Liver (tissue), 9 donors: ENCODE measurements around the gene SREBF1. TPM values are rescaled to one million over a fixed set of nuclear protein-coding genes. Genes with fewer than 3 reads are reported as not detected.

Experiments used
- DNase-seq: peaks from one replicate; pipeline ENCODE4 v3.0.0-alpha.2; 2017; ENCODE audit warnings: low spot score
- H3K27ac ChIP-seq, 2 donors: one replicate each; pipeline ENCODE4 v1.7.0; 2013; ENCODE audit warnings: inconsistent platforms in 2 of 2, low read length in 2 of 2, control low read depth in 1 of 2, low read depth in 1 of 2, mild to moderate bottlenecking in 1 of 2
- H3K27me3 ChIP-seq, 4 donors: one replicate each; pipeline versions ENCODE4 v1.6.1 to v1.7.0; 2013; ENCODE audit warnings: low read length in 3 of 4, inconsistent platforms in 1 of 4, mild to moderate bottlenecking in 1 of 4, moderate library complexity in 1 of 4; ENCODE audit not compliant: control insufficient read depth in 4 of 4, insufficient read depth in 4 of 4
- H3K36me3 ChIP-seq, 4 donors: one replicate each; pipeline versions ENCODE4 v1.6.1 to v1.7.0; 2013; ENCODE audit warnings: low read length in 3 of 4, mild to moderate bottlenecking in 3 of 4, low read depth in 1 of 4, moderate library complexity in 1 of 4; ENCODE audit not compliant: control insufficient read depth in 4 of 4, insufficient read depth in 3 of 4
- H3K4me1 ChIP-seq, 4 donors: one replicate each; pipeline versions ENCODE4 v1.6.1 to v1.7.0; 2013; ENCODE audit warnings: low read length in 3 of 4, mild to moderate bottlenecking in 3 of 4, moderate library complexity in 1 of 4; ENCODE audit not compliant: control insufficient read depth in 4 of 4, insufficient read depth in 4 of 4
- H3K4me3 ChIP-seq, 3 donors: one replicate each; pipeline versions ENCODE4 v1.6.1 to v1.7.0; 2013; ENCODE audit warnings: low read length in 3 of 3, control low read depth in 1 of 3, low read depth in 1 of 3, mild to moderate bottlenecking in 1 of 3
- H3K9ac ChIP-seq, 2 donors: one replicate each; pipeline ENCODE4 v1.7.0; 2013; ENCODE audit warnings: low read length in 2 of 2, mild to moderate bottlenecking in 2 of 2, moderate library complexity in 2 of 2, control low read depth in 1 of 2, low read depth in 1 of 2
- H3K9me3 ChIP-seq, 4 donors: one replicate each; pipeline versions ENCODE4 v1.6.1 to v1.7.0; 2013; ENCODE audit warnings: low read length in 3 of 4; ENCODE audit not compliant: control insufficient read depth in 4 of 4
- ATF3 ChIP-seq: IDR thresholded peaks from 2 replicates; pipeline ENCODE4 v1.6.1; 2016; ENCODE audit warnings: antibody characterized with exemption
- CTCF ChIP-seq: fragments of 150-350 bp; IDR thresholded peaks from 2 replicates; pipeline ENCODE4 v1.5.1; 2017; ENCODE audit warnings: improper control_type of control experiment, low read depth, low read length; ENCODE audit not compliant: missing input control
- EGR1 ChIP-seq, 2 donors: IDR thresholded peaks; 2 replicates each; pipeline ENCODE4 v1.6.1; 2016 to 2018; ENCODE audit warnings: antibody characterized with exemption in 2 of 2, low read depth in 2 of 2
- FOXA1 ChIP-seq: IDR thresholded peaks from 2 replicates; pipeline ENCODE4 v1.6.1; 2016; ENCODE audit warnings: antibody characterized with exemption
- FOXA2 ChIP-seq: IDR thresholded peaks from 2 replicates; pipeline ENCODE4 v1.6.1; 2016; ENCODE audit warnings: antibody characterized with exemption
- HNF4A ChIP-seq, 2 donors: conservative IDR thresholded peaks; 2 replicates each; pipeline ENCODE4 v1.6.1; 2016; ENCODE audit warnings: antibody characterized with exemption in 2 of 2, mild to moderate bottlenecking in 2 of 2
- HNF4G ChIP-seq: IDR thresholded peaks from 2 replicates; pipeline ENCODE4 v1.6.1; 2016; ENCODE audit warnings: antibody characterized with exemption
- JUND ChIP-seq, 2 donors: IDR thresholded peaks; 2 replicates each; pipeline ENCODE4 v1.6.1; 2016; ENCODE audit warnings: antibody characterized with exemption in 2 of 2
- NR2F2 ChIP-seq: IDR thresholded peaks from 2 replicates; pipeline ENCODE4 v1.6.1; 2016; ENCODE audit warnings: antibody characterized with exemption
- RAD21 ChIP-seq, 2 donors: IDR thresholded peaks; 2 replicates each; pipeline ENCODE4 v1.6.1; 2016; ENCODE audit warnings: antibody characterized with exemption in 2 of 2, mild to moderate bottlenecking in 2 of 2
- REST ChIP-seq: IDR thresholded peaks from 2 replicates; pipeline ENCODE4 v1.6.1; 2016; ENCODE audit warnings: antibody characterized with exemption, mild to moderate bottlenecking
- RXRA ChIP-seq, 2 donors: IDR thresholded peaks; 2 replicates each; pipeline ENCODE4 v1.6.1; 2017 to 2018; ENCODE audit warnings: antibody characterized with exemption in 2 of 2, mild to moderate bottlenecking in 1 of 2
- SP1 ChIP-seq: IDR thresholded peaks from 2 replicates; pipeline ENCODE4 v1.6.1; 2018; ENCODE audit warnings: antibody characterized with exemption, mild to moderate bottlenecking
- TAF1 ChIP-seq: conservative IDR thresholded peaks from 2 replicates; pipeline ENCODE4 v1.6.1; 2016; ENCODE audit warnings: antibody characterized with exemption, mild to moderate bottlenecking
- YY1 ChIP-seq: IDR thresholded peaks from 2 replicates; pipeline ENCODE4 v1.6.1; 2016; ENCODE audit warnings: antibody characterized with exemption, mild to moderate bottlenecking
- ZBTB33 ChIP-seq: IDR thresholded peaks from 2 replicates; pipeline ENCODE4 v1.6.1; 2016; ENCODE audit warnings: antibody characterized with exemption
- WGBS: extraction: QIAGEN DNeasy Blood & Tissue Kit; methylation state at CpG from one replicate; pipeline ENCODE4 v1.1.7; 2013; 5-methylcytosine and 5-hydroxymethylcytosine counted together
- polyA plus RNA-seq, 2 donors: library from polyadenylated mRNA; stranded (reverse) in 1 of 2; unstranded in 1 of 2; fragments of 200-250 nt in 1 of 2; fragments of >200 nt in 1 of 2; fragmentation: Nextera tagmentation in 1 of 2; extraction: Ambion mirVana in 1 of 2; gene quantifications; one replicate each; pipeline versions ENCODE4 v1.2.1 to v1.2.3, GENCODE V29; 2013 to 2015
- total RNA-seq, 2 donors: library from RNA; depleted of rRNA; stranded (reverse); fragments of >200 nt; gene quantifications; one replicate each; pipeline ENCODE4 v1.2.3, GENCODE V29; 2014
- donor health status: healthy.
- donor health status: healthy.
- donor health status: healthy.
- donor health status: healthy.
- donor health status: healthy.

Gene SREBF1
- total and polyA plus RNA-seq, 4 donors: 66.8 to 133 (median 101) TPM

GRCh38 chr17:17844079-17844478, 7.3 kb upstream of the SREBF1 start:
- H3K9ac ChIP-seq: no peak overlapping the region

More at GRCh38 chr17:17844079-17844478, 7.3 kb upstream of the SREBF1 start:
- no peak for DNase-seq
- no peak overlapping the region for H3K27ac ChIP-seq
- peaks cover 12 to 28% (median 22%) of the 10 kb centered on the region in 4 donors for H3K4me1 ChIP-seq
- H3K27me3 ChIP-seq: no peaks in the 10 kb centered on the region
- no peak overlapping the region for H3K4me3 ChIP-seq
- 93% methylated on average over 7 of the region's 7 CpGs for WGBS
- no peaks in the 10 kb centered on the region for H3K9me3 ChIP-seq
- H3K36me3 ChIP-seq: no peaks in the 10 kb centered on the region
- TF ChIP-seq TAF1: no peak
- no peak for TF ChIP-seq EGR1 (IDR thresholded peaks at IDR 0.05; ENCODE audit: low read depth in 2 of 2)
- TF ChIP-seq CTCF: no peak
- TF ChIP-seq HNF4A (conservative IDR thresholded peaks at IDR 0.05): no peak
- TF ChIP-seq SP1: no peak
- TF ChIP-seq YY1: no peak
- TF ChIP-seq REST: no peak
- TF ChIP-seq RXRA (IDR thresholded peaks at IDR 0.05): no peak
- TF ChIP-seq ATF3: no peak
- TF ChIP-seq FOXA2: no peak
- no peak for TF ChIP-seq HNF4G
- TF ChIP-seq JUND (IDR thresholded peaks at IDR 0.05): no peak
- no peak for TF ChIP-seq NR2F2
- TF ChIP-seq ZBTB33: no peak
- TF ChIP-seq RAD21 (IDR thresholded peaks at IDR 0.05): no peak
- no peak for TF ChIP-seq FOXA1
